ENCODE data around the gene SAMD1. TPM values are rescaled to one million over a fixed set of nuclear protein-coding genes. Genes with fewer than 3 reads are reported as not detected.
A peak's percentile ranks its signal among the peaks of the same experiment; 100 is the strongest.

Gene SAMD1
- polyA plus RNA-seq, 2 donors, result 27.6 to 28.4 TPM

GRCh38 chr19:14080887-14081796, 9.4 kb downstream of the SAMD1 start:
- Histone ChIP-seq H3K27ac (ENCODE audit: low read depth in 2 of 2, low read length in 1 of 2) (peak overlapping the region; percentile 94 to 98), H3K4me1 (ENCODE audit: control insufficient read depth in 2 of 2, insufficient read depth in 2 of 2, low read length in 1 of 2) (peaks cover 4 to 5% of the 10 kb centered on the region in 2 donors), H3K9me3 (ENCODE audit: control insufficient read depth in 2 of 2, insufficient read depth in 1 of 2, low read depth in 1 of 2, low read length in 1 of 2) (no peaks in the 10 kb centered on the region), H3K4me3 (ENCODE audit: low read depth in 1 of 2, low read length in 2 of 2) (peak overlapping the region; percentile 63 to 73), H3K36me3 (ENCODE audit: control insufficient read depth in 2 of 2, insufficient read depth in 2 of 2, low read length in 1 of 2) (no peaks in the 10 kb centered on the region), H3K27me3 (ENCODE audit: control insufficient read depth in 1 of 2, insufficient read depth in 2 of 2, low read length in 2 of 2) (no peaks in the 10 kb centered on the region)
- 0 to 1% methylated on average over 50 of the region's 50 CpGs for WGBS, 2 donors

- H3K36me3 ChIP-seq (ENCODE audit: control insufficient read depth in 2 of 2, insufficient read depth in 2 of 2, low read length in 1 of 2), result no peaks in the 10 kb centered on the region
- H3K9me3 ChIP-seq (ENCODE audit: control insufficient read depth in 2 of 2, insufficient read depth in 1 of 2, low read depth in 1 of 2, low read length in 1 of 2), result no peaks in the 10 kb centered on the region
- WGBS, 2 donors, result 73 to 78% methylated on average over 2 of the region's 2 CpGs
- H3K27me3 ChIP-seq (ENCODE audit: control insufficient read depth in 1 of 2, insufficient read depth in 2 of 2, low read length in 2 of 2), result no peaks in the 10 kb centered on the region
- H3K4me1 ChIP-seq (ENCODE audit: control insufficient read depth in 2 of 2, insufficient read depth in 2 of 2, low read length in 1 of 2), result peaks cover 4 to 8% of the 10 kb centered on the region in 2 donors
- H3K4me3 ChIP-seq (ENCODE audit: low read depth in 1 of 2, low read length in 2 of 2), result no peak overlapping the region
- no peak overlapping the region for H3K27ac ChIP-seq (ENCODE audit: low read depth in 2 of 2, low read length in 1 of 2)
These were observed 12.1 kb downstream of the SAMD1 start for GRCh38 chr19:14078411-14078810.

DNA sequence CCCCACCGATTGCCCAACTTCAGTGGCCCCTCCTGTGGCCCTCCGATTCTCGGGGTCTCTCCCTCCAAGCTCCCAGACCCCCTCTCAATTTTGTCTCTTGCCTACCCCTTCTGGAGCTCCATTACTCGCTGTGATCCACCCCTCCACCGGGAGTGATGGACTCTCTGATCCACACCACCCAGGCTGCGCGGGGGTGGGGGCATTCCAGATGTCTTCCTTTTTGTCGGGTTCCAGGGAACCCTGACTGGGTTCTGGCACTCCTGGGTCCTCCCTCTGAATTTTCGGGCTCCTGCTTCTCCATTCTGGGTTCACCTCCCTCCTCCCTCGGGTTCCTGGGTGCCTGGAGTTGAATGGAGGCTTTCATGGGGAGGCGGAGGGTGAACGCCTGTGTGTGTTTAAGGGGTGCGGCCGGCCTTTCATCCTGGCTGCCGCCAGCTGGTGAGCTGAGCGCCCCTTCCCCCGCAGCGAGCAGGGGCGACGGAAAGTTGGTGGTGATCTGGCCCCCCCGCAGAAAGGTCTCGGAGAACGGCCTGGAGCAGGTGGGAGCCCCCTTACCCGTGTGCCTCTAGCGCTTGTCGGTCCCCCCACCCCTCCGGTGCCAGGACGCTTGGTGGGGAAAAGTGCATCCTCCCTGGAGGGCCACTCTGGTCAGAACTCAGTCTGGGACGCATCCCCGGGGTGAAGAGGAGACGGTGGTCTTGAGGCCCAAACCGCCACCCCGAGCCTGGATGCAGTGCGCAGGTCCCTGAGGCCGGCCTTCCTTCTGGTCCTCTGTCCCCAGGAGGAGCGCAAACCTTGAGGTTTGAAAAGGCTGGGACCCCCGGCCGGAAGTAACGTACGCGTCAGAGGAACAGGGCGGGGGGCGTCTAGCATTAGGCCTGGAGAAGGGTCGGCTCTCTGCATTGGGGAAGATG, 16.4 kb downstream of the SAMD1 start:
- no peaks in the 10 kb centered on the region for H3K36me3 ChIP-seq (ENCODE audit: control insufficient read depth in 2 of 2, insufficient read depth in 2 of 2, low read length in 1 of 2)
- no peaks in the 10 kb centered on the region for H3K9me3 ChIP-seq (ENCODE audit: control insufficient read depth in 2 of 2, insufficient read depth in 1 of 2, low read depth in 1 of 2, low read length in 1 of 2)
- peaks cover 4 to 5% of the 10 kb centered on the region in 2 donors for H3K4me1 ChIP-seq (ENCODE audit: control insufficient read depth in 2 of 2, insufficient read depth in 2 of 2, low read length in 1 of 2)
- WGBS, 2 donors, result 1% methylated on average over 44 of the region's 44 CpGs
- H3K4me3 ChIP-seq (ENCODE audit: low read depth in 1 of 2, low read length in 2 of 2), result peak overlapping the region; percentile 62 to 76
- H3K27ac ChIP-seq (ENCODE audit: low read depth in 2 of 2, low read length in 1 of 2), result peak overlapping the region; percentile 93 to 97
- no peaks in the 10 kb centered on the region for H3K27me3 ChIP-seq (ENCODE audit: control insufficient read depth in 1 of 2, insufficient read depth in 2 of 2, low read length in 2 of 2)

GRCh38 chr19:14073261-14073924, 17.2 kb downstream of the SAMD1 start:
- whole genome bisulfite sequencing, 2 donors, result 1% methylated on average over 62 to 106 of the region's 106 CpGs
- peaks cover 4 to 5% of the 10 kb centered on the region in 2 donors for H3K4me1 ChIP-seq (ENCODE audit: control insufficient read depth in 2 of 2, insufficient read depth in 2 of 2, low read length in 1 of 2)

DNA sequence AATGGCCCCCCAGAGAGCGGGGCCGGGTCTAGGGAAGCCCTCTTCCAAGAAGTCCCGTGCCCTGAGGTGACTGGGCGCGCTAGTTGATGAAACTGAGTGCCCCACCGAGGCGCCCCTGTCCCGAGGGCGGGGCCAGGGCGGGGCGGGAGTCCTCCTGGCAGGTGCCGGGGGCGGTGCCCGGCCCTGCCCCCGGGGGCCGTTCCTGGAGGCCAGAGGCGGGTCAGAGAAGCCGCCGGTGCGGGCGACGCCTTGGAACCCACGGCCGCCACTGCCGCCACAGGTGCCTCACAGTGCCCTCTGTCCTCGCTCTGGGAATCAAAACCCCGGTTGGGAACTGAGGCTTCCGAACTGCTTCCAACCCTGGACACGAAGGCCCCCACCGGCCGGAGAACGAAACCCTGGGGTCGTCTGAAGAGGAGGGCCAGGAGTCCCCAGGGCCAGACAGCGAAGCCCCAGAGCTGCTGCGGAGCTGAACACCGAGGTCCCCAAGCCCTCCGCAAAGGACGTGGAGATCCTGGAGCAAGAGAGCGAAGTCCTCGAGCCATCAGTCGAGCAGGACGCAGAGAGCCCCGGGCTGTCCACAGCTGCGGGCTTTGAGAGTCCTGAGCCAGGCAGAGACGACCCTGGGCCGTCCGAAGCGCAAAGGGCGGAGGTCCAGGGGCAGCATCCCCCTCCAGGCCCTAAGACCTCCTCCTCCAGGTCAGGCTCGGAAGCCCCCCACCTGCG, 17.9 kb downstream of the SAMD1 start, which contains the start of gene MISP3:
TSS of gene MISP3 (plus strand) at position 252 of the 726 bp plus-strand sequence. CDS start 524 bp downstream, outside the sequence.
- no peaks in the 10 kb centered on the region for H3K36me3 ChIP-seq (ENCODE audit: control insufficient read depth in 2 of 2, insufficient read depth in 2 of 2, low read length in 1 of 2)
- peak within 1 kb of the TSS; percentile 93 to 97 for H3K27ac ChIP-seq (ENCODE audit: low read depth in 2 of 2, low read length in 1 of 2)
- H3K4me1 ChIP-seq (ENCODE audit: control insufficient read depth in 2 of 2, insufficient read depth in 2 of 2, low read length in 1 of 2), result peaks cover 4 to 5% of the 10 kb centered on the region in 2 donors
- 2% methylated on average over 48 to 51 of the region's 51 CpGs for WGBS, 2 donors
- peak within 1 kb of the TSS; percentile 62 to 76 for H3K4me3 ChIP-seq (ENCODE audit: low read depth in 1 of 2, low read length in 2 of 2)
- H3K9me3 ChIP-seq (ENCODE audit: control insufficient read depth in 2 of 2, insufficient read depth in 1 of 2, low read depth in 1 of 2, low read length in 1 of 2), result no peaks in the 10 kb centered on the region
- H3K27me3 ChIP-seq (ENCODE audit: control insufficient read depth in 1 of 2, insufficient read depth in 2 of 2, low read length in 2 of 2), result no peaks in the 10 kb centered on the region

More at GRCh38 chr19:14073261-14073924, 17.2 kb downstream of the SAMD1 start:
- peak overlapping the region; percentile 62 to 76 for H3K4me3 ChIP-seq (ENCODE audit: low read depth in 1 of 2, low read length in 2 of 2)
- H3K9me3 ChIP-seq (ENCODE audit: control insufficient read depth in 2 of 2, insufficient read depth in 1 of 2, low read depth in 1 of 2, low read length in 1 of 2), result no peaks in the 10 kb centered on the region
- no peaks in the 10 kb centered on the region for H3K27me3 ChIP-seq (ENCODE audit: control insufficient read depth in 1 of 2, insufficient read depth in 2 of 2, low read length in 2 of 2)
- peak overlapping the region; percentile 93 to 97 for H3K27ac ChIP-seq (ENCODE audit: low read depth in 2 of 2, low read length in 1 of 2)
- no peaks in the 10 kb centered on the region for H3K36me3 ChIP-seq (ENCODE audit: control insufficient read depth in 2 of 2, insufficient read depth in 2 of 2, low read length in 1 of 2)

DNA sequence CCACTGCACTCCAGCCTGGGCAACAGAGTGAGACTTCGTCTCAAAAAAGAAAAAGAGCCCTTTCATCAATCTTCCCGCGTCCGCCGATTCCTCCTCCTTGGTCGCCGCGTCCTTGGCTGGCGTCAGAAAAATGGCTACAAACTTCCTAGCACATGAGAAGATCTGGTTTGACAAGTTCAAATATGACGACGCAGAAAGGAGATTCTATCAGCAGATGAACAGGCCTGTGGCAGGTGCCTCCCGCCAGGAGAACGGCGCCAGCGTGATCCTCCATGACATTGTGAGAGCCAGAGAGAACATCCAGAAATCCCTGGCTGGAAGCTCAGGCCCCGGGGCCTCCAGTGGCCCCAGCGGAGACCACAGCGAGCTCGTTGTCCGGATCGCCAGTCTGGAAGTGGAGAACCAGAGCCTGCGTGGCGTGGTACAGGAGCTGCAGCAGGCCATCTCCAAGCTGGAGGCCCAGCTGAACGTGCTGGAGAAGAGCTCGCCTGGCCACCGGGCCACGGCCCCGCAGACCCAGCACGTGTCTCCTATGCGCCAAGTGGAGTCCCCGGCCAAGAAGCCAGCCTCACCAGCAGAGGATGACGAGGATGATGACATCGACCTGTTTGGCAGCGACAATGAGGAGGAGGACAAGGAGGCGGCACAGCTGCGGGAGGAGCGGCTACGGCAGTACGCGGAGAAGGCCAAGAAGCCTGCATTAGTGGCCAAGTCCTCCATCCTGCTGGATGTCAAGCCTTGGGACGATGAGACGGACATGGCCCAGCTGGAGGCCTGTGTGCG, 20.1 kb downstream of the SAMD1 start:
- 92 to 93% methylated on average over 43 of the region's 43 CpGs for WGBS, 2 donors
- no peaks in the 10 kb centered on the region for H3K36me3 ChIP-seq (ENCODE audit: control insufficient read depth in 2 of 2, insufficient read depth in 2 of 2, low read length in 1 of 2)
- no peaks in the 10 kb centered on the region for H3K27me3 ChIP-seq (ENCODE audit: control insufficient read depth in 1 of 2, insufficient read depth in 2 of 2, low read length in 2 of 2)
- no peaks in the 10 kb centered on the region for H3K9me3 ChIP-seq (ENCODE audit: control insufficient read depth in 2 of 2, insufficient read depth in 1 of 2, low read depth in 1 of 2, low read length in 1 of 2)
- H3K27ac ChIP-seq (ENCODE audit: low read depth in 2 of 2, low read length in 1 of 2), result no peak overlapping the region
- H3K4me1 ChIP-seq (ENCODE audit: control insufficient read depth in 2 of 2, insufficient read depth in 2 of 2, low read length in 1 of 2), result peaks cover 4 to 5% of the 10 kb centered on the region in 2 donors
- no peak overlapping the region for H3K4me3 ChIP-seq (ENCODE audit: low read depth in 1 of 2, low read length in 2 of 2)

- 58 to 64% methylated on average over 2 of the region's 2 CpGs for WGBS, 2 donors
- no peaks in the 10 kb centered on the region for H3K4me1 ChIP-seq (ENCODE audit: control insufficient read depth in 2 of 2, insufficient read depth in 2 of 2, low read length in 1 of 2)
These were observed 24.4 kb downstream of the SAMD1 start for GRCh38 chr19:14066134-14066533.

GRCh38 chr19:14063105-14063504, 27.4 kb downstream of the SAMD1 start:
- Histone ChIP-seq H3K36me3 (ENCODE audit: control insufficient read depth in 2 of 2, insufficient read depth in 2 of 2, low read length in 1 of 2) (no peaks in the 10 kb centered on the region), H3K9me3 (ENCODE audit: control insufficient read depth in 2 of 2, insufficient read depth in 1 of 2, low read depth in 1 of 2, low read length in 1 of 2) (no peaks in the 10 kb centered on the region), H3K4me1 (ENCODE audit: control insufficient read depth in 2 of 2, insufficient read depth in 2 of 2, low read length in 1 of 2) (peaks cover 0 to 7% of the 10 kb centered on the region in 2 donors), H3K4me3 (ENCODE audit: low read depth in 1 of 2, low read length in 2 of 2) (no peak overlapping the region), H3K27me3 (ENCODE audit: control insufficient read depth in 1 of 2, insufficient read depth in 2 of 2, low read length in 2 of 2) (peaks cover 0 to 6% of the 10 kb centered on the region in 2 donors), H3K27ac (ENCODE audit: low read depth in 2 of 2, low read length in 1 of 2) (no peak overlapping the region)
- 74% methylated on average over 7 of the region's 7 CpGs for WGBS, 2 donors

More at GRCh38 chr19:14066134-14066533, 24.4 kb downstream of the SAMD1 start:
- no peak overlapping the region for H3K27ac ChIP-seq (ENCODE audit: low read depth in 2 of 2, low read length in 1 of 2)
- no peaks in the 10 kb centered on the region for H3K36me3 ChIP-seq (ENCODE audit: control insufficient read depth in 2 of 2, insufficient read depth in 2 of 2, low read length in 1 of 2)
- no peak overlapping the region for H3K4me3 ChIP-seq (ENCODE audit: low read depth in 1 of 2, low read length in 2 of 2)
- H3K9me3 ChIP-seq (ENCODE audit: control insufficient read depth in 2 of 2, insufficient read depth in 1 of 2, low read depth in 1 of 2, low read length in 1 of 2), result no peaks in the 10 kb centered on the region
- H3K27me3 ChIP-seq (ENCODE audit: control insufficient read depth in 1 of 2, insufficient read depth in 2 of 2, low read length in 2 of 2), result no peaks in the 10 kb centered on the region

All from esophagus (tissue), 2 donors.